Colonic mucosa (tissue), 4 donors: ENCODE results near the gene ACTRT2. TPM values are rescaled to one million over a fixed set of nuclear protein-coding genes. Genes with fewer than 3 reads are reported as not detected.

Source experiments
- DNase-seq: peaks from one replicate; pipeline ENCODE4 v3.0.0-alpha.2; 2020
- H3K27ac ChIP-seq: fragments of 200-600 bp; one replicate; pipeline ENCODE4 v1.8.0; 2021
- H3K27me3 ChIP-seq: fragments of 200-600 bp; one replicate; pipeline ENCODE4 v1.8.0; 2021
- H3K36me3 ChIP-seq: fragments of 200-600 bp; one replicate; pipeline ENCODE4 v1.8.0; 2021
- H3K4me1 ChIP-seq: fragments of 200-600 bp; one replicate; pipeline ENCODE4 v1.8.0; 2021; ENCODE audit warnings: mild to moderate bottlenecking
- H3K4me3 ChIP-seq: fragments of 200-600 bp; one replicate; pipeline ENCODE4 v1.8.0; 2021
- H3K9ac ChIP-seq, 2 donors: one replicate each; pipeline ENCODE4 v1.7.0; 2013; ENCODE audit warnings: control low read depth in 2 of 2, low read depth in 2 of 2, low read length in 2 of 2
- H3K9me3 ChIP-seq: fragments of 200-600 bp; one replicate; pipeline ENCODE4 v1.8.0; 2021
- CTCF ChIP-seq: fragments of 200-600 bp; IDR thresholded peaks from one replicate; pipeline ENCODE4 v1.8.0; 2022; ENCODE audit warnings: antibody characterized with exemption, mild to moderate bottlenecking
- intact Hi-C: fragments of 100-400 bp; cut with DNase I; formaldehyde crosslinking; loops from one replicate; pipeline ENCODE4 v1.14.1; 2022
- total RNA-seq, 2 donors: library from RNA; stranded (reverse); fragmentation: NEBNext Ultra II Directional in 1 of 2; extraction: Animal tissue kit (Norgen Biotek cat#: 25700) in 1 of 2; gene quantifications; one replicate each; pipeline ENCODE4 v1.2.1, GENCODE V29; 2021
- donor health status: healthy.
- donor health status: DM: no; HTN: no; CAD: no.
- donor health status: DM: no; HTN: no; CAD: no.

ACTRT2 gene
- total RNA-seq, 2 donors from 2014 or later = not detected

- Histone ChIP-seq H3K27ac (no peak overlapping the region), H3K27me3 (peaks cover 3% of the 10 kb centered on the region), H3K36me3 (no peaks in the 10 kb centered on the region), H3K9ac (no peak overlapping the region), H3K4me3 (no peak overlapping the region), H3K9me3 (no peaks in the 10 kb centered on the region), H3K4me1 (no peaks in the 10 kb centered on the region)
- intact Hi-C loops = loop anchor here (2.0 to 5.0 kb wide), 3 partner anchors 269 to 411 kb away; no protein-coding TSS in a partner anchor
- no peak for DNase-seq
- TF ChIP-seq CTCF = no peak
Observed at GRCh38 chr1:3013371-3014049, 7.8 kb upstream of the ACTRT2 start.

- intact Hi-C loops = loop anchor here (5.0 kb wide), 2 partner anchors 268 to 393 kb away; no protein-coding TSS in a partner anchor
- no peak for DNase-seq
- no peaks in the 10 kb centered on the region for H3K9me3 ChIP-seq
- H3K27ac ChIP-seq = no peak overlapping the region
- peaks cover 3% of the 10 kb centered on the region for H3K27me3 ChIP-seq
- no peak for TF ChIP-seq CTCF
- H3K4me3 ChIP-seq = no peak overlapping the region
- no peaks in the 10 kb centered on the region for H3K4me1 ChIP-seq
- no peak overlapping the region for H3K9ac ChIP-seq
- no peaks in the 10 kb centered on the region for H3K36me3 ChIP-seq
Observed at GRCh38 chr1:3014050-3014440, 7.2 kb upstream of the ACTRT2 start.

- H3K9ac ChIP-seq = no peak overlapping the region
- H3K27me3 ChIP-seq = peaks cover 3% of the 10 kb centered on the region
- H3K27ac ChIP-seq = no peak overlapping the region
- intact Hi-C loops = loop anchor here (5.0 kb wide), 2 partner anchors 268 to 393 kb away; no protein-coding TSS in a partner anchor
- no peak for DNase-seq
- H3K36me3 ChIP-seq = no peaks in the 10 kb centered on the region
- H3K4me3 ChIP-seq = no peak overlapping the region
- TF ChIP-seq CTCF = no peak
- no peaks in the 10 kb centered on the region for H3K4me1 ChIP-seq
- no peaks in the 10 kb centered on the region for H3K9me3 ChIP-seq
Observed at GRCh38 chr1:3014443-3015268, 6.6 kb upstream of the ACTRT2 start.

GRCh38 chr1:3015269-3015635, 6.0 kb upstream of the ACTRT2 start:
- Histone ChIP-seq H3K27ac (no peak overlapping the region), H3K27me3 (peaks cover 3% of the 10 kb centered on the region), H3K4me1 (no peaks in the 10 kb centered on the region), H3K9me3 (no peaks in the 10 kb centered on the region), H3K4me3 (no peak overlapping the region), H3K36me3 (no peaks in the 10 kb centered on the region), H3K9ac (no peak overlapping the region)
- no peak for TF ChIP-seq CTCF
- intact Hi-C loops = no loop called here
- no peak for DNase-seq

GRCh38 chr1:3015744-3016143, 5.5 kb upstream of the ACTRT2 start:
- Histone ChIP-seq H3K9me3 (no peaks in the 10 kb centered on the region), H3K27me3 (peaks cover 3% of the 10 kb centered on the region), H3K4me1 (no peaks in the 10 kb centered on the region), H3K4me3 (no peak overlapping the region), H3K36me3 (no peaks in the 10 kb centered on the region), H3K9ac (no peak overlapping the region), H3K27ac (no peak overlapping the region)
- TF ChIP-seq CTCF = no peak
- DNase-seq = no peak
- intact Hi-C loops = no loop called here
